ENCODE measurements around the gene LTA.
"Not testable (repeated sequence)": the region's sequence is repeated elsewhere in the genome, so short reads cannot be mapped to it uniquely, and the experiment has no call there.

Gene LTA

DNA sequence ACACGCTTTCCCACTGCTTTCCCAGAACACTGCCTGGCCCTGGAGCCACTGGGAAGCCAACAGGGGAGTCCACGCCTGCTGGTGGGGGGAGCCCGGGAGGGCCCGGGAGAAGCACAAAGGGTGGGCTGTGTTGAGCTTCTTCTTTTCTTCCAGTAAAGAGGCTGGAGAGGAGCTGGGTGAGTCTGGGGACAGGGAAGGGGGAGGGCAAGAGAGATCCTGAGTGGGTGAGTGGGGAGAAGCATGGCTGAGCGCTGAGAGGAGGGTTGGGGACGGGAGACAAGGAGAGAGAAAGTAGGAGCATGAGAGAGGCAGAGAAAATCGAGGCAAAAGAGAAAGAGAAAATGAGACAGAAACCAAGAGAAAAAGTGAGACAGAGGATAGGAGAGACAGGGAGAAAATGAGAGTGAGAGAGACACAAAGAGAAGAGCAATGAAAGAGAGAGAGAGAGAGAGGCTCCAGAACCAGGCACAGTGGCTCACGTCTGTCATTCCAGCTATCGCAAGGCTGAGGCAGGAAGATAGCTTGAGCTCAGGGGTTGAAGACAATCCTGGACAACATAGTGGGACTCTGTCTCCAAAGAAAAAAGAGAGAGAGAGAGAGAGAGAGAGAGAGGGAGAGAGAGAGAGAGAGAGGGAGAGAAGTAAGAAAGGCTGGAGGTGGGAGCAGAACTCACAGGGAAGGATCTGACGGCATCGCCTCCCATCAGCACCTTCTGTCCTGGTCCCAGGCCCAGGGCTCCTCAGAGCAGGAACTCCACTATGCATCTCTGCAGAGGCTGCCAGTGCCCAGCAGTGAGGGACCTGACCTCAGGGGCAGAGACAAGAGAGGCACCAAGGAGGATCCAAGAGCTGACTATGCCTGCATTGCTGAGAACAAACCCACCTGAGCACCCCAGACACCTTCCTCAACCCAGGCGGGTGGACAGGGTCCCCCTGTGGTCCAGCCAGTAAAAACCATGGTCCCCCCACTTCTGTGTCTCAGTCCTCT, 16.0 kb downstream of the LTA start:
- DNase-seq: no peak

GRCh38 chr6:31588871-31589650, 17.0 kb downstream of the LTA start:
- no peak for DNase-seq

DNA sequence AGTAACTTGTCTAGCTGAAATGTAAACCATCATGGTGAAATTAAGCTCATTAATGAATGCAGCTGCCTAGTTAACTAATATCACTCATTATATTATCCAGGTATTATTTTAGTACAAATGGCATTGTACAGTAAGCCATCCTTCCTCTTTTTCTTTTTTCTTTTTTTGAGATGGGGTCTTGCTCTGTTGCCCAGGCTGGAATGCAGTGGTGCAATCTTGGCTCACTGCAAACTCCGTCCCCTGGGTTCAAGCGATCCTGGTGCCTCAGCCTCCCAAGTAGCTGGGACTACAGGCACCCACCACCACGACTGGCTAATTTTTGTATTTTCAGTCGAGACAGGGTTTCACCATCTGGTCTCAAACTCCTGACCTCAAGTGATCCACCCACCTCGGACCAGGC, 18.6 kb downstream of the LTA start:
- not testable (repeated sequence) for DNase-seq

DNA sequence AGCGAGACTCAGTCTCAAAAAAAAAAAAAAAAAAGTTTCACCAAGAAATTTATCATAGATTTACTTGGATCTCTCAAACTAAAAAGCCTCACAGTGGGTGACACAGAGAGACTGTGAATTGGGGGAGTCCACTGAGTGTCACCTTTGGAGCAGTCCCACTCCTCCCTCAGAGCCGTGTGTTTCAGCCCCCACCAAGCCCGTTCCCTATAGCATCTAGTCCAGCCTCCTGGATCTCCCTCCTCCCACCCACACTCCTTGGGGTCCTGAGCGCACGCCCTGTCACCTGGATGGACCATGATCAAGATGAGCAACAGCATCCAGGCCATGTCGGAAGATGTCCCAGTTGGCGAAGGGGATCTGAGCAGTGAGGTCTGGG, 20.3 kb downstream of the LTA start:
- no peak for DNase-seq

- DNase-seq: peak; percentile 54
Measured at GRCh38 chr6:31597006-31597405, 24.9 kb downstream of the LTA start.

- DNase-seq: no peak
Measured at GRCh38 chr6:31607317-31607716, 35.2 kb downstream of the LTA start.

GRCh38 chr6:31609519-31610406, 37.7 kb downstream of the LTA start:
- no peak for DNase-seq

DNA sequence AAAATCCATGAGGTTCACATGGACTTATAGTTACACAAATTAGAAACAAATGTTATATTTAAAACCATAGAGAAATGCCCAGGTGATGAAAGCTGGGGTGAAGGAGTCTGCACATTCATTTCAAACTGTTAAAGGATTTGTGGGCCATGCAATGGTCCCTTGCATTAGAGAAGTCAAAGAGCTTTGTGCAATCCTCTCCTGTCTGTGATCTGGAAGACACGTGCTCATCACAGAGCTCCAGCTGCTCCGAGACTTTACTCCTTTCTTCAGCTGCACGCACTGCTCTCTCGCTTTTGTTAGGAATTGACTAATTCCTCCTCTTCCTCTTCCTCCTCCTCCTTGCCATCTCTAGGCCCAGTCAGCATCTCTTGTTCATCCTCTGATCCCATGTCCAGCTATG, 38.9 kb downstream of the LTA start:
- DNase-seq: no peak

DNA sequence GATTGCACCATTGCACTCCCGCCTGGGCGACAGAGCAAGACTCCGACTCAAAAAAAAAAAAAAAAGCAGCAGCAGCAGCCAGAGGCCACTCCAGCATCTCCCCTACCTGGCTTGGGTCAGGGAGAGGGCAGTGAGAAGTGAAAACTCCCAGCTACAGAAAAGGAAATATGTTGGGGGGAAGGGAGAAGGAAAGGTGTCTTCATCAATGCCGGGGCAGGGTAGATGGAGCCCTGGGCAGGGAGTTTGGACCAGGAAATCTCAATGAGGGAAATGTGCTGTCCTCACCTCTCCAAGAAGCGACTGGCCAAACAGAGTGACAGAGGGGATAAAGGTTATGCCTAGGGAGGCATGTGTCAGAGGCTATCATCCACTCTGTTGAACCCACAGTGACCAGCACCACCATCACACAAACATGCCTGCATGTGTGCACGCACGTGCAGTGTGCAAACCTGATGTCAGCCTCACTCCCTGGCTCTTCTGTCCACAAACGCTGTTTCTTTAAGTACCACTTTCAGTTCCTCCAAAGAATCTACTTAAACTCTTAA, 42.1 kb downstream of the LTA start:
- no peak for DNase-seq

DNA sequence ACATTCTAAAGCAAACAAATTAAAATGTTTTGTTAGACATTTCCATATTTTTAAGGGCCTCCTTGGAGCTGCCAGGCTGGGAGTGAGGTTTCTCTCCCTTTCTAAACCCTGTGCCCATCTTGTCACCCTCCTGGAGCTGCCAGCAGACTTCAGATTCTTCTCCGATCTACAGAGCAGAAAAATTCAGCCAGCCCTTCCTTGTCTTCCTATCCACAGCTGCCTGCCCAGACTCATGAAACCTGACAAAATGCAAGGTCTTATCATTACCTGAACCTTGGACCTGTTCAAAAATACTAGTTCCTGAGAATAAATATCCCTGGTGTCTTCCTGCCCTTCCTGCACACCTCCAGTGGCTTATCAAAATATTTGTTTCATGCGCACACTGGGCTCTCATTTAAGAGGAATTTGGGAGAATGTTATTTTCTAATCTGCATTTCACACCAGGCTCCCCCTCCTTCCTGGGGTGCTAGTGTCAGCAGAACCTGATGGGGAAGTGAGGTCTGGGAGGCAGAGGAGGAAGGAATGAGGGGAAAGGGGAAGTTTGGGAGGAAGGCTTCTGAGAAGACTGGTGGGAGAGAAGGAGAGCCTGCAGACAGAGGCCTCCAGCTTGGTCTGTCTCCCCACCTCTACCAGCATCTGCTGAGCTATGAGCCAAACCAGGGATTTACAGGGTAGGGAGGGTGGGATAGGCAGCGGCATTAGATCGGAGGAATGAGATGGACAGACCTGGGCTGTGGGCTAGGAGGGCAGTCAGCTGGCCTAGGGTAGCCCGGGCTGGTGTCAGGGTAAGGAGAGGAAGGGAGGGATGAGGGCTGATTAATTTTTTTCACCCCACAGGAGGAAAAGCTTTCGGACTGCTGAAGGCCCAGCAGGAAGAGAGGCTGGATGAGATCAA, 42.8 kb downstream of the LTA start, which contains the start of gene AIF1:
TSS of gene AIF1 (plus strand) at position 551 of the 895 bp plus-strand sequence. CDS start at position 647, 96 bp downstream.
- no peak for DNase-seq

- DNase-seq: peak; percentile 55
Measured at GRCh38 chr6:31615748-31616147, 43.7 kb downstream of the LTA start.

- no peak for DNase-seq
Measured at GRCh38 chr6:31617010-31617409, 44.9 kb downstream of the LTA start.

GRCh38 chr6:31619805-31620585, 47.9 kb downstream of the LTA start:
- peak; percentile 98 for DNase-seq

DNA sequence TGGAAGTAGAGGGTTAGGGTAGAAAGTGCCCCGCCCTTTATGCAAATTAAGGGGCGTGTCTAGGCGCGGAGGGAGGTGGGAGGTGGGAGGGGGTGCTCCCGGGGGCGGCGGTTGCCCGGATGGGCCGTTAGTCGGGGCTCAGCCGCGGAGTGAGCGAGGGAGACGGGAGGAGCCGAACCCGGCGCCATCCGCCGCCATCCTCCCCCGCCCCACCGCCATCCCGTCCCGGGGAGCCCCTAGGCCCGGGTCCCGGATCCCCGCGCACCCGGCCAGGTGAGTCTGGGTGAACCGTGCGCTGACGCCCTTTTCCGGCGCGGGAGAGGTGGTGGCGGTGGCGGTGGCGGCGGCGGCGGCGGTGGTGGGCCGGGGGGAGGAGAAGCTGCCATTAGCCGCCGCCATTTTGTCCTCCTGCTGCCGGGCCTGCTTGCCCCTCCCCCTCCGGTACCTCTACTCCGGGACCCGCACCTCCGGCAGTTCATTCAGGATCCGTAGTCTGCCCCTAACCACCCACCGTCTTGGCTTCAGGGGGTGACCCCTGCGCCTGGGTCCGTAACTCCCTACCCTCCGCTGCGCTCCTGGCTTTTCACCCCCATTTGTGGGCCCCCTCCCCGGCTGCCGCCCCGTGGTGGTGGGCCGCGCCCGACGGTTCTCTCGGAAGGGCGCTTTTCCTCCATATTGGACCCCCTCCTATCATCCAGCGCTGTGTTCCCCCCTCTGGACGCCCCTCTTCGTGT, 48.7 kb downstream of the LTA start, which contains the start of gene PRRC2A:
TSS of gene PRRC2A (plus strand) at position 130 of the 734 bp plus-strand sequence. CDS start 2,075 bp downstream, outside the sequence.
- DNase-seq: peak; percentile 97

DNA sequence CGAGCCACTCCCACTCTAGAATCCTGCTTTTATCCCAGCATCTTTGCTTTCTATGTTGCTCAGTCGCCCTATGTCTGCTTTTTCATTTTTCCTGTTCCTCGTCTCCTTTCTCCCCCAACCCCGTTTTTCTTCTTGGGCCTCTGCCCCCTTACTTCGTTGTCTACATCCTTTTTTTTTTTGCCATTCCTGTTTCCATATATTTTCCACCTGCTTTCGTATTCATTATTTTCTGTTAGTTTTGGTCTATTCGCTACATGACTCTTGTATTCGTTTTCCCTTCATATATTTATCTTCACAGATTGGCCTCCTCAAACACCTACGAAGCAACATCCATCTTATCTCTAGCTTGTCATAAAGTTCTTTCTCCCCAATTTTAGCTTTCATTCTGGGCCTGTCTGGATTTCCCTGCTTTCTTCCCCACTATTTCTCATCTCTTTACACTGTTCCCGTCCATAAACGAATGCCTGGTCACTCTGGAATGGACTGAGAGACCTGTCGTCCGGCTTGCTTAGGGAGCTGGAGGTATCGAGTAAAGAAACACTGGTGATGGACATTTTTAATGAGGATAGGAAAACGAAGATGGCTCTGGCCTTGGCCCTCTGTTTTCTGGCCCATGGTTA, 49.3 kb downstream of the LTA start:
- no peak for DNase-seq

DNA sequence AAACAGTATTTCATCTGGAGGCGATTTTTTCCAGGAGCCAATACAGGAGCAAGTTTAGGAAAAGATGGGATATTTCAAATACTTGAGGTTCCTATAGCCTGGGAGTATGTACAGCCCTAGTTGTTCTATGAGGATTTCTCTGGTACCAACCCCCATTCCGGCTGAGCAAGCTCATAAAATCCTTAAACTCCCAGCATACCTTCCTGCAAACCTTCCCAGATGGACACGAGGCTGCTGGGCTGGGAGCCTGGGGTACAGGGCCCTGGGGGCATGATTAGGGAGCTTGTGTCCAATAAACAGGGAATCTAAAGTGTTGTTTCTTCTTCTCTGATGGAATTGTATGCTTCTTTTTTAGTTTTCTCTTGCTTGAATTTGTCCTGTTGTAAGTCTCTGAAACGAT, 49.9 kb downstream of the LTA start:
- DNase-seq: no peak

DNA sequence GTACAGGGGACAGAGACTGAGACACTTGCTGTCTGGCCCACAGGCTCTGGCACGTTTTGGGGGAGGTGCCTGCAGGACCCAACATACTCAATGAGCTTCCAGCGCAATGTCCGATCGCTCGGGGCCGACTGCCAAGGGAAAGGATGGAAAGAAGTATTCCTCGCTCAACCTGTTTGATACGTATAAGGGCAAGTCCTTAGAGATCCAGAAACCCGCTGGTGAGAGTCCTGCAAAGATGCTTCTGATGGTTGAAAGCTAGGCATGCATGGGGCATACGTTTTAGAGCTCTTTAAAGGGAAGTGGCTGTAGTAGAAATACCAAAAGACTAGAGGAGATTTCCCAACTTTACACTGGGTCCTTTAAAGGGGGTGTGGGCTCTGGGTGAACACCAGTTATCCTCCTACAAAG, 50.6 kb downstream of the LTA start:
- no peak for DNase-seq

Data from stimulated activated CD4-positive, alpha-beta T cell treated with anti-CD3 and anti-CD28 coated beads, Interleukin-15, amount 100 ng/mL, for 24 hours (primary cell).